Measurements from ENCODE around the gene ST14.
"Not testable (repeated sequence)": the region's sequence is repeated elsewhere in the genome, so short reads cannot be mapped to it uniquely, and the experiment has no call there.

Gene ST14

DNA sequence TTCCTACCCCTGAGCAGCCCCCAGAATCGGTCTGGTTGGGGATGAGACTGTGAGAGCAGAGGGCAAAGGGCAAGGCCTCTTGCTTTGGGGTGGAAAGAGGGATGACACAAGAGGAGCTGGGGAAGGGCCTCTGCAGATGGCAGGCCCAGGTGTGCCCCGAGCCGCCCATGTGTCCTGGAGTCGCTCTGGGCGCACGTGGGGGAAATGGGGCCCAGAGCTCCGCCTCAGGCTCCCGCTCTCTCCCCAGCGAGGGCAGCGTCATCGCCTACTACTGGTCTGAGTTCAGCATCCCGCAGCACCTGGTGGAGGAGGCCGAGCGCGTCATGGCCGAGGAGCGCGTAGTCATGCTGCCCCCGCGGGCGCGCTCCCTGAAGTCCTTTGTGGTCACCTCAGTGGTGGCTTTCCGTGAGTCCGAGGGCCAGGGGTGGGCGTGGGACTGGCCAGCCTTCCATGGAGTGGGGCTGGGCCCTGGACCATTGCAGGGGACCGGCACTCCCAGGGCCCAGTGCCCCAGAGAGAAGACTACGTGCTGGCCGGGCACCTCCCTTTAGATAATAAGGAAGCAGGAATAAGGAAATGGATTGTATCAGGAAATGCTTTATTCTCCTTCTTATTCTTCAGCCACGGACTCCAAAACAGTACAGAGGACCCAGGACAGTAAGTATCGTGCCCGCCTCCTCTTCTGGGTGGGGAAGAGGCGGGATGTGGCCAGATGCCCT, 30.1 kb downstream of the ST14 start:
- no peak for DNase-seq (ENCODE audit: low spot score)

DNA sequence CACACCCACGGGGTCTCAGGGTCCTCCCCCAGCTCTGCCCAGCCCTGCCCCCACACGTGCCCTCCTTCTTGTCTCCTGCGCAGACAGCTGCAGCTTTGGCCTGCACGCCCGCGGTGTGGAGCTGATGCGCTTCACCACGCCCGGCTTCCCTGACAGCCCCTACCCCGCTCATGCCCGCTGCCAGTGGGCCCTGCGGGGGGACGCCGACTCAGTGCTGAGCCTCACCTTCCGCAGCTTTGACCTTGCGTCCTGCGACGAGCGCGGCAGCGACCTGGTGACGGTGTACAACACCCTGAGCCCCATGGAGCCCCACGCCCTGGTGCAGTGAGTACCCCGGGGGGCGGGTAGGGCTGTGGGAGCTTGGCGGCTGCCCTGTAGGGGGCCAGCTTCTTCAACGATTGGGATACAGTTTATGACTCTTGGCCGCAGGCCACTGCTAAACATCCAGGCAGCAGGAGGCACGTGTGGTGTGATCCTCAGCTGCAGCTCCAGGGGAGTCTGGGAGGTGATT, 30.8 kb downstream of the ST14 start:
- no peak for DNase-seq (ENCODE audit: low spot score)

DNA sequence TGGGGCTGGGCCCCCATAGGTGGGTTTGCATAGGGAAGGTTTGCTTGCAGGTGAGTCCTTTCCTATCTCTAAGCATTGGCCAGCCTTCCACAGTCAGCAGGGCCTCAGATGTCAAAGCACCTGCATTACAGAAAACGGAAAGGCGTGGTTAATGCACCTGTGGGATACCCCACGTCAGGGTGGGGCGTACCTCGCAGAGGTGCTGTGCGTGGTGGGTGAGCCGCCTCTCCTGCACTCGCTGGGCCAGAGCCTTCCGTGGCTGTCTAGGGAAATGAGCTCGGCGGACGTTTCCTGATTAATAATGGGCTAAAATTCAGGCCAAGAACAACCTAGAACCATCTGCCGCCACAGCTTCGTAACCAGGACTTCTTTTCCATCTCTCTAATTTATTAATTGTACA, 32.3 kb downstream of the ST14 start:
- no peak for DNase-seq (ENCODE audit: low spot score)

DNA sequence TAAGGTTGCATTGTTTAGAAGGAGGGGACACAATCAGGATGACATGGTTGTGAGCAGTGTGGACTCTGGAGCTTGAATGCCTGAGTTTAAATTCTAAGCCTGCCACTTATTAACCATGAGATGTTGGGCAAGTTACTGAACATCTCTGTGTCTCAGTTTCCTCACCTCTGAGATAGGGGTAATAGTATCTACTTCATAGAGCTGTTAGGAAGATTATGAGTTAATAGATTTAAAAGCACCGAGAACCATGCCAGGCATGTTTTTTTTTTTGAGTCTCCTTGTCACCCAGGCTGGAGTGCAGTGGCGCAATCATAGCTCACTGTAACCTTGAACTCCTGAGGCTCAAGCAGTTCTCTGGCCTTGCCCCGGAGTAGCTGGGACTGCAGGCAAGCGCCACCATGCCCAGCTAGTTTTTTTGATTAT, 33.3 kb downstream of the ST14 start:
- no peak for DNase-seq (ENCODE audit: low spot score)

DNA sequence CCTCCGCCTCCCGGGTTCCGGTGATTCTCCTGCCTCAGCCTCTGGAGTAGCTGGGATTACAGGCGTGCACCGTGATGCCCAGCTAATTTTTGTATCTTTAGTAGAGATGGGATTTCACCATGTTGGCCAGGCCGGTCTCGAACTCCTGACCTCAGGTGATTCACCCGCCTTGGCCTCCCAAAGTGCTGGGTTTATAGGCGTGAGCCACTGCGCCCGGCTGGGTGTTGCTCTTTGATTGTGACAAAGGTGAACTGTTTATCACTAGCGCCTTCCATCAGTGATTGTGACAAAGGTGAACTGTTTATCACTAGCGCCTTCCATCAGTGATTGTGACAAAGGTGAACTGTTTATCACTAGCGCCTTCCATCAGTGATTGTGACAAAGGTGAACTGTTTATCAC, 34.0 kb downstream of the ST14 start:
- not testable (repeated sequence) for DNase-seq (ENCODE audit: low spot score)

DNA sequence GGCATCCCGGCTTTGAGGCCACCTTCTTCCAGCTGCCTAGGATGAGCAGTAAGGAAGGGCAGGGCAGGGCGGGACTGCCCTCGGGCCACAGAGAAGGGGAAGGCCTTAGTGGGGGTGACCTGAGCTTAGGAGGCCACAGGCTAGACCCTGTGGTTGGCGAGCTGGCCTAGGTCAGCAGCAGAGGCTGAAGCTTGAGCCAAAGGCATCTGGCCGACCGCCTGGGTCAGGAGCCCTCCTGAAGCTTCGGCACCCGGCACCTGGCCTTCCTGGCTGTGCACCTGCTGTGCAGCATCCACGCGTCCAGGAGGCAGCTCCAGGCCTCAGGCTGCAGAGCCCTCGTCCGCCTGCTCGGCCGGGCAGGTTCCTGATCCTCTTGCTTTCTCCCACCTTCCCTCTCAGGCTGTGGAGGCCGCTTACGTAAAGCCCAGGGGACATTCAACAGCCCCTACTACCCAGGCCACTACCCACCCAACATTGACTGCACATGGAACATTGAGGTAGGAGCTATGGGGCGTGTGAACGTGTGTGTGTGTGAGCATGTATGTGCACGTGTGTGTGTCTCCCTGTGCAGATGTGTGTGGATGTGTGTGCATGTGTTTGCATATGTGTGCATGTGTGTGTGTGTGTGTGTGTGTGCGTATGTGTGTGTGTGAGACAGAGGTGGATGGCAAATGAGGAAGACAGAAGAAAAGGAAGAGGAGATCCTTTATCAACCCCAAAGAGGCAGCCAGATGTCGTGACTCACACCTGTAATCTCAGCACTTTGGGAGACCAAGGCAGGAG, 34.9 kb downstream of the ST14 start:
- no peak for DNase-seq (ENCODE audit: low spot score)

DNA sequence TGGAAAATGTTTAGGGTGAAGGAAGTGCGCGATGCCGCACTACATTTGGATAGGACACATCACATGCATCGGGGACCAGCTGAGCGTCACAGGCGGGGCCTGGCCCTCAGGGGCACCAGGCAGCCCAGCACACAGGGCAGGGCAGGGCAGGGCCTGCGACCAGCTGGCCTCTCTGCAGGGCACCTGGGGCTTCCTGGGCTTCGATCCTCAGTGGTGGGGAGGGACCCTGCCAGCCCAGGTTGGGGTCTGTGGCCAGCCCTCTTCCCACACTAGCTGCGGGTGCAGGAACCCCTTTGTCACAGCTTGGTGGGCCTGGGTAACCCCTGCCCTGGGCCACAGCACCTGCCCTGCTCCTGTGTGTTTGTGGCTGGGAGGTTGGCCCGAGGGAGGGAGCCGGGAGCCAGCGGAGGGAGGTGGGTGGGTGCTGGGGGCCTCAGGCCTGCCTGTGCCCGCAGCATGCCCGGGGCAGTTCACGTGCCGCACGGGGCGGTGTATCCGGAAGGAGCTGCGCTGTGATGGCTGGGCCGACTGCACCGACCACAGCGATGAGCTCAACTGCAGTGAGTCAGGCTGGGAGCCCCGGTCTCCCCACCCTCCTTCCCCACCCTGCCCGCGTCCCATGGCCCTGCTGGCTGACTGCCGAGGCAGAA, 37.9 kb downstream of the ST14 start:
- no peak for DNase-seq (ENCODE audit: low spot score)

DNA sequence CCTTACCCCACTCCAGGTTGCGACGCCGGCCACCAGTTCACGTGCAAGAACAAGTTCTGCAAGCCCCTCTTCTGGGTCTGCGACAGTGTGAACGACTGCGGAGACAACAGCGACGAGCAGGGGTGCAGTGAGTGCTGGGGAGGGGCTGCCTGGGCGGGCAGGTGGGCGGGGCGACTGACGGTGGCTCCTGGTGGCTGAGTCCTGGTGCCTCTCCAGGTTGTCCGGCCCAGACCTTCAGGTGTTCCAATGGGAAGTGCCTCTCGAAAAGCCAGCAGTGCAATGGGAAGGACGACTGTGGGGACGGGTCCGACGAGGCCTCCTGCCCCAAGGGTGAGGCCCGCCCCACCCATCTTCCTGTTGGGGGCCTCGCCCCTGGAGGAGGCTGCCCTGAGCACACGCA, 38.7 kb downstream of the ST14 start:
- no peak for DNase-seq (ENCODE audit: low spot score)

DNA sequence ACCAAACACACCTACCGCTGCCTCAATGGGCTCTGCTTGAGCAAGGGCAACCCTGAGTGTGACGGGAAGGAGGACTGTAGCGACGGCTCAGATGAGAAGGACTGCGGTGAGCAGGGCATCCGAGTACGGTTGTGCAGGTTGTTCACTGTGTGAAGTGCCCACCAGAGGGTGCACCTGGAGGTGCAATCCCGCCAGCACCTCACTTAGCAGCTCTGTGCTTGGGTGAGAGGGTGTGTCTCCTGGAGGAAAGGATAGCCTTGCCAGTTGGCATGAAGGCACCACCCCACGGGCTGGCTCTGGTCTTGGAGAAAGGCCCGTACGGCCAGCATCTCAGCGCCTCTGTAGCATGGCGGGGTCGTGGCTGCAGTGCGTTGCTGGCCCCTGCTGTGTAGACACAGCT, 39.4 kb downstream of the ST14 start:
- no peak for DNase-seq (ENCODE audit: low spot score)

DNA sequence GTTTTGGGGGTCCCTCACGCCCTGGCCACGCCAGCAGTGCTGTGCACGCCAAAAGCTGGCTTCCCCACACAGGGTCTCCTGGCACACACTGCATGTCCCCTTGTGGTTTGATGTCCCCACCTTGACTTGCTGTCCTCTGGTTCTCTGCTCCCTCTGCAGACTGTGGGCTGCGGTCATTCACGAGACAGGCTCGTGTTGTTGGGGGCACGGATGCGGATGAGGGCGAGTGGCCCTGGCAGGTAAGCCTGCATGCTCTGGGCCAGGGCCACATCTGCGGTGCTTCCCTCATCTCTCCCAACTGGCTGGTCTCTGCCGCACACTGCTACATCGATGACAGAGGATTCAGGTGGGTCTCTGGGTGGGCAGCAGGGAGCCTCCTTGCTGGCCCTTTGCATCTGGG, 40.2 kb downstream of the ST14 start:
- no peak for DNase-seq (ENCODE audit: low spot score)

DNA sequence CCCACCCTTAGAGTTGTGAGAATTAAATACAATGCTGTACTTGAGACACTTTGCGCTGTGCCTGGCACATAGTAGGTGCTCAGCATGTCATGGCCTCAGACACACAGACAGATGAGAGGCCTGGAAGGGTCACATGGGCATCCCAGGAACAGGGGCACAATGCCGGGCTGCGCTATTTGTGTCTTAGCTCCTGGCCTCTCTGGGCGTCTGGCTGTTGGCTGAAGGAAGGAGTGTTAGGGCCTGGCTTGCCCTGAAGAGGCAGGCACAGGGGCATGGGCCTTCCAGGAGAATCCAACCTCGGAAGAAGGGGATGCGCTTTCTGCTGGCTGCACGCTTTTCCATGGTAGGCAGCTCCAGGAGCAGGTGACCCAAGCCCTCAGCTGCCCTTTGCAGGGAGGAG, 41.4 kb downstream of the ST14 start:
- DNase-seq (ENCODE audit: low spot score), result no peak

DNA sequence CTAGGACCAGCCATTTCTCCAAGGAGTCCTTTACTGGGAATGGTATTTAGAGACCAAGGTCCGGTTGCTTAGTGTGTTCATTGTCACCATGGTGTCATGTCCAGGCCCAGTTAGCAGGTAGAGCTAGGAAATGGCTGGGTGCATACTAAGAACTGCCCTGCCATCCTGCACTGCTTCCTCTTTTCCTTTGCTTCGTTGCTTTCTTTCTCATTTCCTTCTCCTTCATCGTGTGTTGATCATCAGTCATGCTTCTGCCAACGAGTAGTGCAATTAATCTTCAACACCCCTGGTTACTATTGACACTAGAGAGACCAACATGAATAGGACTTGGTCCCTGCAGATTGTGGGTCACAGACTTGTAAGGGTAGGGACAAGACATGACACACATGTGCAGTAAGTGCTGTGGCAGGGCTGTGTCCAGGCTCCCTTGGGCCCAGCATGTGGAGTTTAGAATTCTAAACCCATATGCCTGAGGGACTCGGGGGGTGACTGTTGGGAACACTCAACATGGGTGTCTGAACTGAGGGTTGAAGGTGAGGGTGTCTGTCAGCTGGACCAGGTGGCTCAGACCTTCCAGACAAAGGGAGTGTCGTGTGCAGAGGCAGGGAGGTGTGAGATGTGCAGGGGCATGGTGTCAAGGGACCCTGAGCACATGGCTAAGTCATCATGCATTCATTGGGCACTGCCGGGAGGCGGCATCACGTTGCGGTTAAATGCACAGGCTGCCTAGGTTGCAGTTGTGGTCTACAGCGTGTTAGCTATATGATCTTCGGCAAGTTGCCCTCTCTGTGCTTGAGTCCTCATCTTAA, 42.6 kb downstream of the ST14 start:
- DNase-seq (ENCODE audit: low spot score), result no peak

DNA sequence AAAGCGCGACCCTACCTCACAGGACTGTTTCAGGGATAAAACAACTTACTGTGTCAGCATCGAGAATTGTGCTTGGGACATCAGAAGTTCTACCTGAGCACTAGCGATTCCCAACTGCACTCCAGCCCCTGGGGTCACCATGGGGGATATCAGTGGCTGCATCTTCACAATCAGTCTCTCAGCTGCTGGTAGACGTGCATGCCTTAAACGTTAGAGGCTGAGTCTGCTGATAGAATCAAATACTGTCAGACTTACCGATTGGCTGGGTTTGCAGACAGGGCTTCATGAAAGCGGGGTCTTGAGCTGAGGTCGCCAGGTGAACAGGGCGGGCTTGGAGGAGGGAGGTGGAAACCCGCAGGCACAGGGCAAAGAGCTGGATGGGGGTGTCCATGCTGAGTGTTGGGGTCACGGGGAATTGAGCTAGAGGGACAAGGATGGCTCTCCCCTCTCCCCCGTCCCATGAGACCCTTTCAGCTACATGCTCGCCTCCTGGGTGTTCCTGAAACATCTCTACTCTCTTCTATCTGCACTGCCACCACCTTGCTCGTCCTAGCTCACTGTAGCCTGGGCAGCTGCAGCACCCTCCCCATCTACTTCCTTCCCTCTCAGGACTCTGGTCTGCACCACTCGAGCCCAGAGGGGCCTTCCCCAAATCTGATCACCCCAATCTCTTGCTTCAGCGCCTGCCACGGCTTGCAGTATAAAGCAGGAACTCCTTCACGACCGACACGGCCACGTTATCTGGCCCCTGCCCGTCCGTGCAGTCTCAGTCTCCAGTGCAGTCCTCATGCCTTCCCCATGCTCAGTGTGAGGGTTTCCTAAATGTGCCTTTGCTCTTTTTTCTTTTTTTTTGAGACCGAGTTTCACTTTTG, 43.5 kb downstream of the ST14 start:
- DNase-seq (ENCODE audit: low spot score), result no peak

DNA sequence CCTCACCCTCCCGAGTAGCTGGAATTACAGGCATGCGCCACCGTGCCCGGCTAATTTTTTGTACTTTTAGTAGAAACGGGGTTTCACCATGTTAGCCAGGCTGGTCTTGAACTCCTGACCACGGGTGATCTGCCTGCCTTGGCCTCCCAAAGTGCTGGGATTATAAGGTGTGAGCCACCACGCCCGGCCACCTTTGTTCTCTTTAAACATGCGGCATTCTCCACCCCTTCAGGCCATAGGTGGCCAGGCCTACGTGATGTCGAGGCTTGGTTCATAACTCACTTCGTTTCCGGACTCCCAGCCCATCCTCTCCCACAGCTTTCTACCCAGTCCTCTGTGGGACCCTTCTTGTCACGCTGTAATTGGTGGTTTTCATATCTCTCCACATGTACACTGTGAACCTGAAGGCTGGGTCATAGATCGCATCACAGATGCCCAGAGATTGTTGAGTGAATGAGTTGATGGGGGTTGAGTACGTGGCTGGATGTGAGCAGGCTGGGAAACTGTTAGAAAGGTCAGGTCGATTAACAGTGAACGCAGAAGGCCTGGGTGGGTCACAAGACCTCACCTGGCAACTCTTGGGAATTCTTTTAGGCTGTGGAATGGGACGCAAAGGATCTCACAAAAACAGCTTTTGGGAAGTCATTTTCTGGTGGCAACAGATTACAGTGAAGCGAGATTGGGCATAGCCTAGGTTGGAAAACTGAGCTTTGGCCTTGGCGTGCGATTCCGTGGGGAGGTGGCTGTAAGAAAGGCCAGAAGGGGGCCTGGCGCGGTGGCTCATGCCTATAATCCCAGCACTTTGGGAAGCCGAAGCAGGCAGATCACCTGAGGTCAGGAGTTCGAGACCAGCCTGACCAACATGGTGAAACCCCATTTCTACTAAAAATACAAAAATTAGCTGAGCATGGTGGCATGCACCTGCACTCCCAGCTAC, 44.5 kb downstream of the ST14 start:
- no peak for DNase-seq (ENCODE audit: low spot score)

DNA sequence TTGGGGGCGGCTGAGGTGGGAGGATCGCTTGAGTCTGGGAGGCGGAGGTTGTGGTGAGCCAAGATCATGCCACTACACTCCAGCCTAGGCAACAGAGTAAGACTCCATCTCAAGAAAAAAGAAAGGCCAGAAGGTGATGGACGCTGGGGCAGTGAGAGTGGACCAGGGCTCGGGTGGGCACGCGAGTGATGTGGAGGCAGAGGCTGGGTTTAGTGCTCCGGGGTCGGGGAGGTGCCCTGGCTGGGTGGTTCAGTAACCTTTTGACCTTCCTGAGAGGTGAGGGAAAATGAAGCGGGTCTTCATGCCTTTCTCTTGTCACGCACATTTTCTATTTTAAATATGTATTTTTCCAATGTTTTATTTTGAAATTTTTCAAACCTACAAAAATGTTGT, 45.1 kb downstream of the ST14 start:
- no peak for DNase-seq (ENCODE audit: low spot score)

DNA sequence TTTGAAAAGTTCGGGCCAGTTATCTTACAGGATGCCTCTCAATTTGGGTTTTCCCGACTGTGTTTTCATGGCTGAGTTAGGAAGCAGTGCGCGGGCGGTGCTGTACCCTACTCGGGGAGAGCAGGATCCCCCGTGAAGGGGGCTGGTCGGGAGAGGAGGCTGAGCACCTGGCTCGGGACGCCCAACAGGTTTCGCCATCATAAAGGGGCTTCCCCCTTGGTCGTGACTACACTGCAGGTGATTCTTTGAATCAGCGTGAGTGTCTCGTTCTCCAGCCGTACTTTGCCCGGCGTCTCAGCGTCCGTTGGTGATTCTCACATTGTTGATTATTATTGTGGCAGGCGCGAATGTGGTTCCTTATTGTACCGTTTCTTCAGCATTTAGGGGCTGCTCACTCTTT, 46.6 kb downstream of the ST14 start:
- DNase-seq (ENCODE audit: low spot score), result no peak

DNA sequence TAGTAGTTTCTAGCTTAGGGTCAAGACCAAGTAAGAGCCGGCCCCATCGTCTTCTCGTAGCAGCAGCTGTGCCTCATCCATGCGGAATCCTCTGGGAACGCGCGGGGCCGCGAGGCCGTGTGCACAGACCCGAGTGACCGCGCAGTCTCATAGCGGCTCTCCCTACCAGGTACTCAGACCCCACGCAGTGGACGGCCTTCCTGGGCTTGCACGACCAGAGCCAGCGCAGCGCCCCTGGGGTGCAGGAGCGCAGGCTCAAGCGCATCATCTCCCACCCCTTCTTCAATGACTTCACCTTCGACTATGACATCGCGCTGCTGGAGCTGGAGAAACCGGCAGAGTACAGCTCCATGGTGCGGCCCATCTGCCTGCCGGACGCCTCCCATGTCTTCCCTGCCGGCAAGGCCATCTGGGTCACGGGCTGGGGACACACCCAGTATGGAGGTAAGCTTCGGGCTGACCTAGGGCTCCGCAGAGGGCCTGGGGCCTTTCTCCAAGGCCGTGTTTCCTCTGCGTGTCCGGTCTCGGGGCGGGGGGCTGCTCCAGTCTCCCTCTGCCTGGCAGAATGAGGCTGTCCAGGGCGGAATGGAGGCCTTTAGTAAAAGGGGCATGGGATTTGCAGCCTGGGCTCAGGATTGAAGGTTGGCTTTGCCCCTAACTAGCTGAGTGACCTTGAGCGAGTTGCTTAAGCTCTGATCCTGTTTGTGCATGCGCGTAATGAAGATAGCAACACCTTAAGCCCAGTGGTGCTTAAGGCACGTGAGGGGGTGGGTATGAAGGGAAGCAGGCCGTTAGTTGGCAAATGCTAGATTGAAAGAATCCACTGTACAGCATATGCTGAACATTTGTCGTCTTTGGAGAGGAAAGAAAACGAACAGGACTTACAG, 48.9 kb downstream of the ST14 start:
- DNase-seq (ENCODE audit: low spot score), result no peak

DNA sequence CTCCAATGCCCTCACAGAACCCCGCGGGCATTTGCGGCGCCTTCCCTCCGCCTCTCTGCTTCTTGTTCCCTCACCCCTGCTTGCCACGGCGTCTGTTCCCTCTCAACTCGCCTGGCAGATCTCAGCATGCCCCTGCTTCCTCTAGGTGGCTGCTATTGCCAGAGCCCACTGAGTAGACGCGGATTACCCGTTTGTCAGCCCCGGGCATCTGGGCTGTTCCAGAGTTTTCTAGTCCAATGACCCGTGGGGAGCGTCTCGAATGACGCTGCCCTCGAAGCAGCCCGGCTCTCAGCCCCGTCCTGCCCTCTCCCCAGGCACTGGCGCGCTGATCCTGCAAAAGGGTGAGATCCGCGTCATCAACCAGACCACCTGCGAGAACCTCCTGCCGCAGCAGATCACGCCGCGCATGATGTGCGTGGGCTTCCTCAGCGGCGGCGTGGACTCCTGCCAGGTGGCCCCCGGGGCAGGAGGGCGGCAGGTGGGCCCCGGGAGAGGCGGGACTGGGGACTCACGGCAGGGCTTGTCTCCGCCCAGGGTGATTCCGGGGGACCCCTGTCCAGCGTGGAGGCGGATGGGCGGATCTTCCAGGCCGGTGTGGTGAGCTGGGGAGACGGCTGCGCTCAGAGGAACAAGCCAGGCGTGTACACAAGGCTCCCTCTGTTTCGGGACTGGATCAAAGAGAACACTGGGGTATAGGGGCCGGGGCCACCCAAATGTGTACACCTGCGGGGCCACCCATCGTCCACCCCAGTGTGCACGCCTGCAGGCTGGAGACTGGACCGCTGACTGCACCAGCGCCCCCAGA, 49.7 kb downstream of the ST14 start:
- no peak for DNase-seq (ENCODE audit: low spot score)
